COR-L47 (cell line): ENCODE measurements around the gene LAG3.

Experiments
- DNase-seq: peaks from one replicate; lab custom pipeline; 2025; lab: John Stamatoyannopoulos, UW

Gene LAG3

DNA sequence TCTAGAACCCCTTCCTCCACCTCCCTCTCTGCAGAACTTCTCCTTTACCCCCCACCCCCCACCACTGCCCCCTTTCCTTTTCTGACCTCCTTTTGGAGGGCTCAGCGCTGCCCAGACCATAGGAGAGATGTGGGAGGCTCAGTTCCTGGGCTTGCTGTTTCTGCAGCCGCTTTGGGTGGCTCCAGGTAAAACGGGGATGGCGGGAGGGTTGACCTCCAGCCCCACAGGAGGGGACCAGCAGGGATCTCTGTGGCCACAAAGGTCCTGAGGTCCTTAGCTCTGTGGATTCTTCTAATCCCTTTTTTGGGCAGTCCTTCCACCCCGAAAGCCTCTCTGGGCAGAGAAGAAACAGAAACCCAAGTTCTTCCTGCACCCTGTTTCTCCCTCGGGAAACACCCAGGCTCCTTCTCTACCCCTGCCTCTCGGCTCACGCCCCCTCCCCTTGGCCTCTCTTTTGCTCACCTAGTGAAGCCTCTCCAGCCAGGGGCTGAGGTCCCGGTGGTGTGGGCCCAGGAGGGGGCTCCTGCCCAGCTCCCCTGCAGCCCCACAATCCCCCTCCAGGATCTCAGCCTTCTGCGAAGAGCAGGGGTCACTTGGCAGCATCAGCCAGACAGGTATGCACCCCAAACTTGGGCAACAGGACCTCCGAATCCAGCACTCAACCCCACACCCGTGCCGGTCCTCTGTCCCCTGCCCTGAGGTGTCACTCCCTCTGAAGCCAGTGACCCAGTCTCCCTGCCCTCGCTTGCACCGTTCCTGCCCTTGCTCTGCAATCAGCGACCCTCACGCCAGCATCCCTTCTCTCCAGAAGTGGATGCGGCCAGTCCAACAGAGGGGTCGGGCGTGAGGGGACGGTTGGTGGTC lies 638 bp downstream of the LAG3 start:
- no peak for DNase-seq

DNA sequence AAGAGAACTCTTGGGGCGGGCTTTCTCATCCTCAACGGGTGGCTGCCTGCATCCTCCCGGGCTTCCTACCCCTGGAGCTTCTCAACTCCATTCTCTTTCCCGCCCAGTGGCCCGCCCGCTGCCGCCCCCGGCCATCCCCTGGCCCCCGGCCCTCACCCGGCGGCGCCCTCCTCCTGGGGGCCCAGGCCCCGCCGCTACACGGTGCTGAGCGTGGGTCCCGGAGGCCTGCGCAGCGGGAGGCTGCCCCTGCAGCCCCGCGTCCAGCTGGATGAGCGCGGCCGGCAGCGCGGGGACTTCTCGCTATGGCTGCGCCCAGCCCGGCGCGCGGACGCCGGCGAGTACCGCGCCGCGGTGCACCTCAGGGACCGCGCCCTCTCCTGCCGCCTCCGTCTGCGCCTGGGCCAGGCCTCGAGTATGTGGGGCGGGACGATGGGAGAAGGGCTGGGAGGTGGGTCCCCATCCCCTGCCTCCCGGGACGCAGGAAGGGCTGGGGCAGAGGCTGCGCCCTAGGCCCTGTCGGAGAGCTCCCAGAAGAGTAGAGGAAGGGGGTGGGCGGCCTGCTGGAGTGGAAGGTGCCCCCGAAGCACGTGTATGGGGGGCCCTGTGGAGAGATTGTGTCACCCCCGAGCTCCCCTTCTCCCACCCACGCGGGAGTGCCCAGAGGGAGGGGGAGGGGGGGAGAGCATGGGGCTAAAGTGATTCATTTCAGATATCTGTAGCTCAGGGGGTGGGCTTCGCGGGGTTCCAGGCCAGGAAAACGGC lies 1.5 kb downstream of the LAG3 start:
- no peak for DNase-seq

DNA sequence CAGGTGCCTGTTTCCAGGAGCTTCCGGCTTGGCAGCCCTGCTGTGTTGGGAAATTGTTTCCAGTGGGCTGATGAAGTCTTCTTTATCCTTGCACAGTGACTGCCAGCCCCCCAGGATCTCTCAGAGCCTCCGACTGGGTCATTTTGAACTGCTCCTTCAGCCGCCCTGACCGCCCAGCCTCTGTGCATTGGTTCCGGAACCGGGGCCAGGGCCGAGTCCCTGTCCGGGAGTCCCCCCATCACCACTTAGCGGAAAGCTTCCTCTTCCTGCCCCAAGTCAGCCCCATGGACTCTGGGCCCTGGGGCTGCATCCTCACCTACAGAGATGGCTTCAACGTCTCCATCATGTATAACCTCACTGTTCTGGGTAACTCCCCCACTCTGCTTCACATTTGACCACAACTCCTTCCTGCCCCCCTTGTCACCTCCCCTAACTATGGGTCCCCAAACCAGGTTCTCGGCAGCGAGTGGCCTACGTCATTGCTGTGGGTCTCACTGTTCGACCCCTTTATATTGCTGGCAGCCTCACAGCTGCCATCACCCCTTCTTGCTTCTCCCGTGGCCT lies 2.3 kb downstream of the LAG3 start:
- no peak for DNase-seq

DNA sequence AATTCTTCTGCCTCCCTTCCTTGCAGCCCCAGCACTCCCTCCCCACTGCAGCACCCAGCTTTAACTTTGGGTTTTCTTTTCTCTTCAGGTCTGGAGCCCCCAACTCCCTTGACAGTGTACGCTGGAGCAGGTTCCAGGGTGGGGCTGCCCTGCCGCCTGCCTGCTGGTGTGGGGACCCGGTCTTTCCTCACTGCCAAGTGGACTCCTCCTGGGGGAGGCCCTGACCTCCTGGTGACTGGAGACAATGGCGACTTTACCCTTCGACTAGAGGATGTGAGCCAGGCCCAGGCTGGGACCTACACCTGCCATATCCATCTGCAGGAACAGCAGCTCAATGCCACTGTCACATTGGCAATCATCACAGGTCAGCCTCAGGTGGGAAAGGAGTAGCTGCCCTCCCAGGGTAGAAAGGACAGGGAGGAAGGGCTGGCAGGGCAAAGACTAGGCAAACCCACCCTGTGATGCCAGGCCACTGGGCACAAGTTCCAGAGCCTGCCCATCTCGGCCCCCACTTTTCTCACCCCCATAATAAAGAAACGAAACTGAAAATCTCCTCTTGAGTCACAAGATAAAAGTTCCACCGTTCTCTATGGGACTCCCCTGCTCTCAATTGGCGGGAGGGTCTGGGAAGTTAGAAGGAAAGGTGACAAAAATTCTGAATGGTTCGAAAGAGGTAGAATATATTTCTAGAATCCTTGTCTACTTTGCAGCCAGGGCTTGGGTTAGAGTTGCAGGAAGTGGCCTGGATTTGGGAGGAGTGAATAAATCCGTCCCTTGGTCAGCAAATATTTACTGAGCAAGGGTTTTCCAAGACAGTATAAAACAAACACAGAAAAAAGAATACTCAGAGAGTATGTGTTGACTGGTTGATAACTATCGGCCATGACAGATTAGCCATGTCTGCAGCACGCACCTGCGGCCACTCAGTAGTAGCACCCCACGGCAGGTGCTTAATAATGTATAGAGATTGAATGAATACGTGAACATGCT lies 3.2 kb downstream of the LAG3 start:
- no peak for DNase-seq

DNA sequence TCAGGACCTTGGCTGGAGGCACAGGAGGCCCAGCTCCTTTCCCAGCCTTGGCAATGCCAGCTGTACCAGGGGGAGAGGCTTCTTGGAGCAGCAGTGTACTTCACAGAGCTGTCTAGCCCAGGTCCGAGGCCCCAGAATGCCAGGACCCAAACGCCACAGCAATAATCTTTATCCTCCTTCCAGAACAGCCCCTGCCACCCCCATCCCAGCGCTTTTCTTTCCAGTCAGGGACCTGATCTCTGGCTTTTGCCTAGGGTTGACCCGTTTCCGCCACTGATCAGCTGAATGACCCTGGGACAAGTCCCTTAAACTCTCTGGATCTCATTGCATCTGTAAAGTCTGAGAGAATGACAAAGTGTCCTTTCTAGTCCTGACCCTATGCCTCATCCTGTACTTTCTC lies 5.1 kb downstream of the LAG3 start:
- DNase-seq, result no peak

DNA sequence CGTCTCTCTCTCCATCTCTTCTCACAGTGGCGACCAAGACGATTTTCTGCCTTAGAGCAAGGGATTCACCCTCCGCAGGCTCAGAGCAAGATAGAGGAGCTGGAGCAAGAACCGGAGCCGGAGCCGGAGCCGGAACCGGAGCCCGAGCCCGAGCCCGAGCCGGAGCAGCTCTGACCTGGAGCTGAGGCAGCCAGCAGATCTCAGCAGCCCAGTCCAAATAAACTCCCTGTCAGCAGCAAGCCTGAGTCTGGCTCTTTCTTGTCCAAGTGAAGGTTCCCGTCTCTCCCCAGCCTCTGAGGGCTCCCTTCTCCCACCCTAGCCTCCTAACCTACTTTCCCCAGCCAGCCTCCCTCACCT lies 5.9 kb downstream of the LAG3 start:
- no peak for DNase-seq

DNA sequence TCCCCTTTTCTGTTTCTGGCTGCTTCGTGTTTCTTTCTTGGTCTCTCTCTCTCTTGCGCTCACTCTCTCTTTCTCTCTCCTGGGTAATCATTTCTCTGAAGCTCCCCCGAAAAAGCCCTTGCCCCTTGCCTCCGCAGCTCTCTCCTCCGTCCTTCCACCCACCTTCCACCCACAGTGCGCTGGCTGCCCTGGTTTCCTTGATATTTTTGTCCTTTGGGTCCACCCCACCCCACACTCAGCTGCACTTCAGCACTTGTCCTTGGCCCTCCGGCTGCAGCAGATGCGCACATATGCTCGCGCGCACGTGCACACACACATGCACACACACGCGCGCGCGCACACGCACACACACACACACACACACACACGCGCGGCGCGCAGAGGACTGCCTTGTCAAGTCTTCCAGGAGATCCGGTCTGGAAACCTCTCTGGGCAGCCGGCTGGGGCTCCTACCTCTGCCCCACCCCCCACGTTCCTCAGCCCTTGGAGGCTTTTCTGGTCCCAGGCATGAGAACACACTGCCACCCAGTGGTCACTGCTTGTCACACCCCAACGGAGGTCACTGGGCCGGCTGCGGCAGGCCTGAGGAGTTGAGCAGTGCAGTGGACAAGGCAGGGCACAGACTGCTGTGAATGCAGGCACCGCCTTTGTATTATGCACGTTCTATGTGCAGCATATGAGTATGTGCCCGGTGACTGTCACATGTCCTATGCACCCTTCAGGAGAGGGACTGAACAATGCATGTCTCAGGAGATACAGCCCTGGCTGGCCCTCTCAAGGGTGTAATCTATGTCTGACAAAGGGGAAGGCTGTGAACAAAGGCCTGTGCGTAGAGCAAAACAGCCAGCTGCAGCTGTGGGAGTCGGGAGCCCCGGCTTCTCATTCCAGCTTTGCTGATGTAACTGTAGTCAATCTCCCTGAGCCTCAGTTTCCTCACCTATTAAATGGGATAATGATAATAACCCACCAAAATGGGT lies 6.5 kb downstream of the LAG3 start:
- peak; percentile 74 for DNase-seq

DNA sequence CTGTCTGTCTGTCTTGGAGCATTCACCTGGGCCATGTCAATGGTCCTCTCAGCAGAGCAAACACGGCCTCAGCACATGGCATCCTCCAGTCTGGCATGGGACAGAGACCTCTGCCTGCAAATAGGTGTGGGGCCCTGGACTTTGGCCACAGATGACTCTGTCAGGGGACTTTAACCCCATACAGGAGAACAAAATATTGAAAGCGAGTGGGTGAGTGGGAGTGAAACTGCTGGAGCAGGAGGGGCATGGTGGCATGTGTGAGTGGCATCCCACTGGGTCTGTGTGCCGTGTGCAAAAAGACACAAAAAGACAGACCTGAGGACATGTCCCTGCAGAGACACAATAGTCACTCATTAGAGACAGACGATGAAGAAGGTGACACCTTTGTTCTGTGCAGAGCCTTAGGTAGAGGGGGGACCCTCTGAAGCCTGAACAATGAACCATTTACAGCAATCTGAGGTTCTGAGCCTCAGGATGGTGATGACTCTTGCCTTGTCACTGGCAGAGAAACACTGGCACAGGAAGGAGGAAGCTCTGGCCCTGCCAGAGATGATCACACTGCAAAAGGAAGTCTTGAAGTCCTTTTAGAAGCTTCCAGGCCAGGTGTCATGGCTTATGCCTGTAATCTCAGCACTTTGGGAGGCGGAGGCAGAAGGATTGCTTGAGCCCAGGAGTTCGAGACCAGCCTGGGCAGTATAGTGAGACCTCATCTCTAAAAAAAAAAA lies 7.5 kb downstream of the LAG3 start:
- DNase-seq, result no peak

DNA sequence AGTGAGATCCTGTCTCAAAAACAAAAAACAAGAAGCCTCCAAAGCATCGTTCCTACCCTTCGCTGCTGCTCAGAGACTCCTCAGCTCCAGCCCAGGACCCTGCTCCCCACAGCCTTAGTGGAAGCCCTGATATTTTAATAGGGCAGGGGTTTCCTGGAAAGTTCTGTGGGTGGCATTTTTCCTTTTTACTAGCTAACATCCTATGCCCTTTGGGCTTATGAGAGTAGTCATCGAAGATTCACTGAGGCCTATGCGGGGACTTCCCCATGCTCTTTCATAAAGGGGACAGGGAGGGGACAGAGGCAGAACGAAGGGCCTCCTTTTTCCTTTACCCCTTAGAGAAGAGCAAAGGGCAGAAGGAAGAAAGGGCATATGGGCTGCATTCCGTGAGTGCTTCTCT lies 8.3 kb downstream of the LAG3 start:
- no peak for DNase-seq

DNA sequence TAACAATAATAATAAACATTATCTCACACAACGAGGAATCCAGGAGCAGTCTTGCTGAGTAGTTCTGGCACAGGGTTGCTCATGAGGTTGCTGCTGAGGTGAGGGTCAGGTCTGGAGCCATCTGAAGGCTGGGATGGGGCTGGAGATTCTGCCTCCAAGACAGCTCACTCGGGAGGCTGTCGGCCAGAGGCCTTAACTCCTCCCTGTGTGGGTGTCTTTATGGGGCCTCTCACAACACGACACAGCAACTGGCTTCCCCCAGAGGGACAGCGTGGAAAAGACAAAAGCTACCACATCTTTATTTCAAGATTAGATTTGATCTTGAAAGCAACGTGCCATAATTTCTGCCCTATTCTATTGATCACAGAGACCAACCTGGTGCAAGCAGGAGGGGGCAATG lies 9.8 kb downstream of the LAG3 start:
- DNase-seq, result no peak

DNA sequence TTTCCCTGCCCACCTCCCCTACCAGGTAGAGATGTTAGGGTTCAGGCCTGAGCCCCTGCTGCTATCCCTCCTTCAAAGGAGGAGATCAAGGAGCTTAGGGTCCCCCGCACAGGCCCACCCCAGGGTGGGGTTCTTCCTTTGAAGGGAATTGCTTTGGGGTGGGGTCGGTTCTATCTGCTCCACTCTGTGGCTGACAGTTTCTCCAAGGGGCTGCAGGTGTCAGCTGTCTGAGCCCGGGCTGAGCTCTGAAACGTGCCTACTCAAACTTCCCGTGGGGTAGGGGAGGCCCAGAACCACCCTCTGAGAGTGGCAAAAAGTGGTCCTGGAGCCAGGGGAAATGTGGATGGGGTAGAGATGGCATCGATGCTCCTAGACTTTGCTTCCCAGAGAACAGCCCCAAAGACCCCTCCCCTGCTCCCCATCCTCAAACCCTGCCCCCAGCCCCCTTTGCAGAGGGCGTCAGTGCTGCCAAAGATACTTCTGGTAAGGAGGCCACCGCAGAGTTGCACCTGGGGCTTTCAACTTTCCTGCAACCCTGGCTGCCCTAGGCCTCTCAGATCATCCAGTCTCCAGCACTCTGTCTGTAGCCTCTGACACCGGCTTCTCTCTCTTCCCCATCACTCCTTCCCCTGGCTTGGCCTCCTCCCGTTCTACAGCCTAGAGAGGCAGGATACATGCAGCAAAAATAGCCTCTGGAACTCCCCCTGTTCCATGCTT lies 10.7 kb downstream of the LAG3 start:
- no peak for DNase-seq

DNA sequence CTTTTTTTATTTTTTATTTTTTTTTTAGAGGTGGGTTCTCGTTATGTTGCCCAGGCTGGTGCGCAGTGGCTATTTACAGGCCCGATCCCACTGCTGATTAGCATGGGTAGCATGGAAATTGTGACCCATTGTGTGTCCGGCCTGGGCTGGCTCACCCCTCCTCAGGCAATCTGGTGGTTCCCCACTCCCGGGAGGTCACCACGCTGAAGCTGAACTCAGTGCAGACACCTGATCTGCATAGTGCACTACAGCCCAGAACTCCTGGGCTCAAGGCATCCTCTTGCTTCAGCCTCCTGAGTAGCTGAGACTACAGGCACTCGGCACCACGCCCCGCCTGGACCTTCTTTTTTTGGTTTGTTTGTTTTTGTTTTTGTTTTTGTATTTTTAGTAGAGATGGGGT lies 11.5 kb downstream of the LAG3 start:
- DNase-seq, result no peak

DNA sequence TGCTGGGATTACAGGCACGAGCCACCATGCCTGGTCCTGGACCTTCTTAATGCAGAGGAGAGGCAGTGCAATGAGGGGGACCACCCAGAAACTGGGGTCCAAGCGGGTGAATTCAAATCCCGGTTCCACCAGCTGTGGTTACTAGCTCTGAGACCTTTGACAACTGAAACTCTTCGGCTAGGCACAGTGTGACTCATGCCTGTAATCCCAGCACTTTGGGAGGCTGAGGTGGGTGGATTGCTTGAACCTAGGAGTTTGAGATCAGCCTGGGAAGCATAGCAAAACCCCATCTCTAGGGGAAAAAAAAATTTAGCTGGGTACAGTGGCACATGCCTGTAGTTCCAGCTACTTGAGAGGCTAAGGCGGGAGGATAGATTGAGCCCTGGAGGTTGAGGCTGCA lies 12.0 kb downstream of the LAG3 start:
- DNase-seq, result no peak

DNA sequence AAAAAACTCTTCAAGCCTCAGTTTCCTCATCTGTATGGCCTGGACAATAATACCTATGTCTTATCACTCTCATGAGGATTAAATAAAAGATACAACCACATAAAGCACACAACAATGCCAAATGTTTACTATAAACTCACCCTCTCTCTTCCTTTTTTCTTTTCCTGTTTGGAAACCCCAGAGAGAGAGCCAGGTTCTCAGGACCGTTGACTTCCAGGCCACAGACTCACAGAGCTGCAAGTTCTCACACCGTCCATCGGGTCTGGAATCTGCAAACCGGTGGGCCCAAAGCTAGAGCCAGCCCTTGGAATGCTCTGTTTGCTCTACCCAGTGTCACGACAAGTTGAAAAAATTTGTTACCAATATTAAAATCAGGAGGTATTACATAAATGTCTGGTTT lies 12.4 kb downstream of the LAG3 start:
- DNase-seq, result no peak

DNA sequence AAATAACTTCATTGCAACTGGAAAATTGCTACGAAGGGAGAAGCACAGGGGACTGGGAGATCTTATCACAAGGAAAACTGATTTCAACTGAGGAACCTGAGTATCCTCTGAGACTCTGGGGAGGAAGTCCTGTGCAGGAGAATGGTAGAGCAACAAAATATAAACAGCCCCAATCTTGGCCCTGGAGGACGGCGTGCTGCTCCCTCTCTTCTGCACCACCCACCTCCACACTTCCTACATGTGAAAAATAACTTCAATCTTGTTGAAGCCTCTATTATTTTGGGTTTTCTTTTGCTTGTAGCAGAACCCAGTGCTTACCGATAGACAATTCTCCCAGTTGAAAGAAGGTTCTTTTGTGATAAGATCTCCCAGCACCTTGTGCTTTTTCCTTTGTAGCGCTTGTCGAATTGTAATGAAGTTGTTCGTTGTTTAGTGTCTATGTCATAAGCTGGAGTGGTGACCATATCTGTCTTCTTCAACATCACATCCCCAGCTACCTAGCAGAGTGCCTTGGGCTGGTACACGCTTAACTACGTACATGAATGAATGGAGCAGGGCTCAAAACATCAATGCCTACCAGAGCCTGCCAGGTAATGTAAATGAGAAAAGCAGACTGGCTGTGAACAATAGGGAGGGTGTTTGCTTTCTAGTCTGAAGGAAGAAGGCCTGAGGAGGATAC lies 14.2 kb downstream of the LAG3 start:
- DNase-seq, result no peak

DNA sequence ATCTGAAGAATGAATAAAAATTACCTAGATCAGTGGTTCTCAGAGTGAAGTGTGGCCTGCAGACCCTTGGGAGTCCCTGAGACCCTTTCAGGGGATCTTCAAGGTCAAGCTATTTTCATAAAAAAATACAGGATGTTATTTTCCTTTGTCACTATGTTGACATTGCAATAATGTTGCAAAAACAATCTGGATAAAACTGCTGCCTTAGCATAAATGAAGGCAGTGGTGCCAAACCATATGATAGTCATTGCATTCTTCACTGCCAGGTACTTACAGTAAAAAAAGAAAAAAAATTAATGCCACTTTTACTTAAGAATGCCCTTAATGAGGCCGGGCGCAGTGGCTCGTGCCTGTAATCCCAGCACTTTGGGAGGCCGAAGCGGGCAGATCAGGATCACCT lies 15.0 kb downstream of the LAG3 start:
- no peak for DNase-seq

DNA sequence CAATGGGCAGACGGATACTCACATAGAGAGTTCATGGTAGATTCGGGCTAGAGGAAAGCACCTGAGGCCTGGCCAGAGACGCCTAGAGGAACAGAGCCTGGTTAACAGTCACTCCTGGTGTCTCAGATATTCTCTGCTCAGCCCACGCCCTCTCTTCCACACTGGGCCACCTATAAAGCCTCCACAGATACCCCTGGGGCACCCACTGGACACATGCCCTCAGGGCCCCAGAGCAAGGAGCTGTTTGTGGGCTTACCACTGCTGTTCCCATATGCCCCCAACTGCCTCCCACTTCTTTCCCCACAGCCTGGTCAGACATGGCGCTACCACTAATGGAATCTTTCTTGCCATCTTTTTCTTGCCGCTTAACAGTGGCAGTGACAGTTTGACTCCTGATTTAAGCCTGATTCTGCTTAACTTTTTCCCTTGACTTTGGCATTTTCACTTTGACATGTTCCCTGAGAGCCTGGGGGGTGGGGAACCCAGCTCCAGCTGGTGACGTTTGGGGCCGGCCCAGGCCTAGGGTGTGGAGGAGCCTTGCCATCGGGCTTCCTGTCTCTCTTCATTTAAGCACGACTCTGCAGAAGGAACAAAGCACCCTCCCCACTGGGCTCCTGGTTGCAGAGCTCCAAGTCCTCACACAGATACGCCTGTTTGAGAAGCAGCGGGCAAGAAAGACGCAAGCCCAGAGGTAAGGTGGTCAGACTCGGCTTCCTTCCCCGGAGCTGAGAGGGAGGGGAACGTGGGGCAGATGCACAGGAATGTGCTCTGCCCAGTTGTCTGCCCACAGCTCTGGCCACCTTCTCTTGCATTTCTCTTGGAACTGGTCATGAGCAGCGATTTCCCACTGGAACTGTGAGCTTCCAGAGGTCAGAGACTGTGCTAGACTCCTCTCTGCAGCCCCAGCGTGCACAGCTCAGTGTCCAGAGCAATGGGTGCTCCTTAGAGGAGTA lies 16.9 kb downstream of the LAG3 start, which contains the start of gene CD4:
Gene CD4 (plus strand): TSS at position 557 of the 953 bp plus-strand sequence. CDS start 10,611 bp downstream, outside the sequence.
- no peak for DNase-seq
